Measurements from ENCODE around the gene SMARCA5. TPM values are rescaled to one million over a fixed set of nuclear protein-coding genes. Genes with fewer than 3 reads are reported as not detected.

Gene SMARCA5
- total RNA-seq, 2 experiments from 2014 or later, result 62.4 to 63.5 TPM

GRCh38 chr4:143587703-143588102 is 74.2 kb downstream of the SMARCA5 start:
- no peak overlapping the region for H3K4me3 Mint-ChIP-seq
- intact Hi-C loops (cut with micrococcal nuclease), result no loop called here

GRCh38 chr4:143597276-143597675 is 83.8 kb downstream of the SMARCA5 start:
- H3K9me3 Mint-ChIP-seq, result peaks cover 5% of the 10 kb centered on the region
- no peak for DNase-seq
- no peak overlapping the region for H3K4me3 Mint-ChIP-seq
- peaks cover 2% of the 10 kb centered on the region for H3K27me3 Mint-ChIP-seq (ENCODE audit: low read depth)
- peaks cover 3% of the 10 kb centered on the region for H3K36me3 Mint-ChIP-seq (ENCODE audit: low read depth)
- CTCF ChIA-PET, result no interaction called here
- intact Hi-C loops (cut with micrococcal nuclease), result no loop called here
- no peaks in the 10 kb centered on the region for H3K4me1 Mint-ChIP-seq (ENCODE audit: low read depth)
- no peak overlapping the region for H3K27ac Mint-ChIP-seq

More at GRCh38 chr4:143587703-143588102, 74.2 kb downstream of the SMARCA5 start:
- Mint-ChIP-seq H3K27ac (no peak overlapping the region), H3K9me3 (peaks cover 21% of the 10 kb centered on the region), H3K36me3 (ENCODE audit: low read depth) (peaks cover 5% of the 10 kb centered on the region), H3K27me3 (ENCODE audit: low read depth) (no peaks in the 10 kb centered on the region), H3K4me1 (ENCODE audit: low read depth) (no peaks in the 10 kb centered on the region)
- CTCF ChIA-PET, result no interaction called here
- no peak for DNase-seq

GRCh38 chr4:143598816-143599215 is 85.3 kb downstream of the SMARCA5 start:
- no peak for DNase-seq
- no peaks in the 10 kb centered on the region for H3K4me1 Mint-ChIP-seq (ENCODE audit: low read depth)
- H3K4me3 Mint-ChIP-seq, result no peak overlapping the region
- CTCF ChIA-PET, result no interaction called here
- H3K27ac Mint-ChIP-seq, result no peak overlapping the region
- peaks cover 3% of the 10 kb centered on the region for H3K36me3 Mint-ChIP-seq (ENCODE audit: low read depth)
- intact Hi-C loops (cut with micrococcal nuclease), result no loop called here
- H3K27me3 Mint-ChIP-seq (ENCODE audit: low read depth), result peaks cover 2% of the 10 kb centered on the region
- peaks cover 5% of the 10 kb centered on the region for H3K9me3 Mint-ChIP-seq

GRCh38 chr4:143599827-143600226 is 86.3 kb downstream of the SMARCA5 start:
- Mint-ChIP-seq H3K36me3 (ENCODE audit: low read depth) (no peaks in the 10 kb centered on the region), H3K4me3 (no peak overlapping the region), H3K27me3 (ENCODE audit: low read depth) (no peaks in the 10 kb centered on the region), H3K4me1 (ENCODE audit: low read depth) (no peaks in the 10 kb centered on the region), H3K27ac (no peak overlapping the region), H3K9me3 (no peaks in the 10 kb centered on the region)
- DNase-seq, result no peak
- intact Hi-C loops (cut with micrococcal nuclease), result no loop called here
- CTCF ChIA-PET, result no interaction called here

- CTCF ChIA-PET, result no interaction called here
Measured at GRCh38 chr4:143606480-143606879, 93.0 kb downstream of the SMARCA5 start.

More at GRCh38 chr4:143606480-143606879, 93.0 kb downstream of the SMARCA5 start:
- DNase-seq, result no peak
- no peak overlapping the region for H3K4me3 Mint-ChIP-seq
- H3K27me3 Mint-ChIP-seq (ENCODE audit: low read depth), result no peaks in the 10 kb centered on the region
- no peaks in the 10 kb centered on the region for H3K4me1 Mint-ChIP-seq (ENCODE audit: low read depth)
- no peak overlapping the region for H3K27ac Mint-ChIP-seq
- H3K36me3 Mint-ChIP-seq (ENCODE audit: low read depth), result no peaks in the 10 kb centered on the region
- intact Hi-C loops (cut with micrococcal nuclease), result no loop called here
- no peaks in the 10 kb centered on the region for H3K9me3 Mint-ChIP-seq

Other genes with a start within 250 kb of the SMARCA5 start
- gene GAB1, start 176.8 kb upstream of the SMARCA5 start, total RNA-seq, result under 1 TPM; 0.12 to 0.29 TPM
- gene FREM3, start 187.0 kb downstream of the SMARCA5 start, total RNA-seq, result not detected

Data from activated naive CD4-positive, alpha-beta T cell treated with anti-CD3 and anti-CD28 coated beads for 36 hours (primary cell).